HG02763 (cell line): ENCODE data around the gene ACTL7B.
A peak's percentile ranks its signal among the peaks of the same experiment; 100 is the strongest.
"Not testable (repeated sequence)": the region's sequence is repeated elsewhere in the genome, so short reads cannot be mapped to it uniquely, and the experiment has no call there.

Experiments
- ATAC-seq: cut with Tn5 transposase; IDR thresholded peaks from one replicate; pipeline ENCODE4 v1.9.1; 2021; ENCODE audit warnings: mild to moderate bottlenecking, moderate library complexity; ENCODE audit not compliant: unreplicated experiment

Gene ACTL7B, protein sequence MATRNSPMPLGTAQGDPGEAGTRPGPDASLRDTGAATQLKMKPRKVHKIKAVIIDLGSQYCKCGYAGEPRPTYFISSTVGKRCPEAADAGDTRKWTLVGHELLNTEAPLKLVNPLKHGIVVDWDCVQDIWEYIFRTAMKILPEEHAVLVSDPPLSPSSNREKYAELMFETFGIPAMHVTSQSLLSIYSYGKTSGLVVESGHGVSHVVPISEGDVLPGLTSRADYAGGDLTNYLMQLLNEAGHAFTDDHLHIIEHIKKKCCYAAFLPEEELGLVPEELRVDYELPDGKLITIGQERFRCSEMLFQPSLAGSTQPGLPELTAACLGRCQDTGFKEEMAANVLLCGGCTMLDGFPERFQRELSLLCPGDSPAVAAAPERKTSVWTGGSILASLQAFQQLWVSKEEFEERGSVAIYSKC

DNA sequence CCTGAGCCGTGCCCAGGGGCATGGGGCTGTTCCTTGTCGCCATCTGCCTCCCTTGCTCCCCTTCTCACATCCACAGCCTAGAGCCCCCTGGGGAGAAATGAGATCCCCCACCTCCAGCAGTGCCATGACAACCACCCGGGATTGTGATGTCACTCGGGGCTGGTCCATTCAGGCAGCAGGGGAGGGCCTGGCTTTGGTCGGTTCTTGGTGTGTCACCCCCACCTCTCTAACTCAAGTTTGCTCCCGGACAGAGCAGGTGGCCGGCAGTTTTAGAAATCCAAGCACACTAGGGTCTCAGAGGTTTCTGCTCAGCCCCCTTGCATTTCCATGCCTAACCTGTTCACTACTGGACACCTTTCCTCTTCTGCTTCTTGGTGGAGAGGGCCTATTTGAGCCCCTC lies at the start of gene ACTL7B:
Gene ACTL7B (minus strand): TSS at position 99 of the 400 bp plus-strand sequence. CDS start 56 bp downstream, at position 43.
- no peak for ATAC-seq

DNA sequence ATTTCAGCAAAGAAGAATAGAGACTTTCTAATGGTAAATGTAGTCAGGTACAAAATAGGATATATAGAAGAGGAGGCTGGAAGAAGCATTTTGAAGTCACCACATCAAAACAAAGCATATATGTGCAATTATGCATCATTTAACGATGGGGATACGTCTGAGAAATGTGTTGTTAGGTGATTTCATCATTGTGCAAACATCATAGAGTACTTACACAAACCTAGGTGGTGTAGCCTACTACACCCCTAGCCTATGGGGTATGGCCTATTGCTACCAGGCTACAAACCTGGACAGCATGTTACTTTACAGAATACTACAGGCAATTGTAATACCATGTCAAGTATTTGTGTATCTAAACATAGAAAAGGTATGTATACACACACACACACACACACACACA lies 49.7 kb upstream of the ACTL7B start:
- no peak for ATAC-seq

DNA sequence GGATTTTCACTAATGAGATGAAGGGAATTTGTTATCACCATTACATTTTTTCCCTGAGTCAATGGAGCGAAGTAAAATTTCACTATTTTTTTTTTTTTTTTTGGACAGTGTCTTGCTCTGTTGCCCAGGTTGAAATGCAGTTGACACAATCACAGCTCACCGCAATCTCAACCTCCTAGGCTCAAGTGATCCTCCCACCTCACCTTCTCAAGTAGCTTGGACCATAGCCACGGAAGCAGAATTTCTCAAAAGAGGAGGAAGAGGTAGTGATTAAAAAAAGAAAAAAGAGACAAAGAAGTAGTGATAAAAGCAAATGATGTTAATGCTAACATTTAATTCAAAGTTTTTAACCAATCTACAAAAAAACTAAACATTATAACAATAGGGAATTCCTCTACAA lies 48.4 kb upstream of the ACTL7B start:
- no peak for ATAC-seq

DNA sequence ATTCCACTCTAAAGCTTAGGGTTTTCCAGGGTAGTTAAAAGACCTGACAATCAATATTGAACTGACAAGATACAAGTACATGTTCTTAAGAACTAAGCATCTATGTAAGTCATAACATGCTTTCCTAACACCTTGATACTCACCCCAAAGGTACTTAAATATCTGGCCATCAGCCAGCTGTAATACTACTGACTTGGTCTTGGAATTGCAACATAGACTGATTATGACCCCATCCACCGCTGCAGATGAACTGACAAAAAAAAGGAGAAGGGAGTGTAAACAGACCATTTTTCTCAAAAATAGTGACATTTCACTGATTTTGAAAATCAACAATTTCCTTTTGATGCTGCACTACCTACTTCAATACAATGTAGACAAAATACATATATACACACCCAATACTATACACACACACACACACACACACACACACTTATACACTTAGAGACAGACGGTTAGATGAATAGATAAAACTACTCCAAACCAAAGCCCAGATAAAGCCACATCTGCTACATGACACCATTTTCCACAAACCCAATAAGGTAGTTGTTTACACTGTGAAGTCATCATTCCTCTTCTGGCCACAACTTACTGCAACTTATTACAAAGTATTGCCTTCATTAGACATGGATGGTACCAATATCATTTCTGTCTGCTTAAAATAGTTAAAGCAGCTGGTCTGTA lies 47.8 kb upstream of the ACTL7B start:
- ATAC-seq: no peak

DNA sequence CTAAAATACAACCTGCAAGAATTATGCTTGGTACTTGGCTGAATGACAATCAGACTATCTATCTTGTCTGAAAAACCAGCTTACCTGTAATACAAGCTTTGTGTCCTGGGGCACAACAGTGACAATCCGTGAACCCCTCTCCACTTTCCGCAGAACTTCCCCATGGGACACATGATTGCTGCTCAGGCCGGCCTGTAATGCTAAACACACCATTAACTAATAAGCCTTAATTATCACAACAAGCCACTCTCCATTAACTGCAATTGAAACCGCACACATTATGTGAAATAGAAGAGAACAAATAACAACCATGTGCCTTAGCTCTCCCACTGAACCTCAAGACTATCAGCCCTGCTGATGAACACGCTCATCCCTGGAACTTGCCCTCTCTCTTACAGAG lies 44.4 kb upstream of the ACTL7B start:
- no peak for ATAC-seq

DNA sequence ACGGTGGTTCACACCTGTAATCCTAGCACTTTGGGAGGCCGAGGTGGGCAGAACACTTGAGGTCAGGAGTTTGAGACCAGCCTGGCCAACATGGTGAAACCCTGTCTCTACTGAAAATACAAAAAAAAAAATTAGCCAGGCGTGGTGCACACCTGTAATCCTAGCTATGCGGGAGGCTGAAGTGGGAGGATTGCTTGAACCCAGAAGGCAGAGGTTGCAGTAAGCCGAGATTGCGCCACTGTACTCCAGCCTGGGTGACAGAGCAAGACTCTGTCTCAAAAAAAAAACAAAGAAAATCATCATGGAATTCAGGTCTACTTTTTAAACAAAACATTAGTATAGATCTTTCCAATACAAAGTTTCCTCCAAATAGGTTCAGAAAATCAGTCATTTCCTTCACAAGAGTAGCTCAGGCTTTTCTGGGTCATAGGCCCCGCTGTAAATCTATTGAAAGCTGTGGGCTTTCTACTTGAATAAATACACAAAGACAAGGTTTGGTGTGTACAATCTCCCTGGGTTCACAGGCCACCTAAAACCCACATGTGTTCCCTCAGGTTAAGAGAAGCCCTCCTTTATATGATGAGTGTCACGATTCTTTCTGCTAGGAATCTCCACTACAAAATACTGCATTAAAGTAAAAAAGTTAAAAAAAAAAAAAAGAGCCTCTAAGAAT lies 43.4 kb upstream of the ACTL7B start:
- ATAC-seq: not testable (repeated sequence)

DNA sequence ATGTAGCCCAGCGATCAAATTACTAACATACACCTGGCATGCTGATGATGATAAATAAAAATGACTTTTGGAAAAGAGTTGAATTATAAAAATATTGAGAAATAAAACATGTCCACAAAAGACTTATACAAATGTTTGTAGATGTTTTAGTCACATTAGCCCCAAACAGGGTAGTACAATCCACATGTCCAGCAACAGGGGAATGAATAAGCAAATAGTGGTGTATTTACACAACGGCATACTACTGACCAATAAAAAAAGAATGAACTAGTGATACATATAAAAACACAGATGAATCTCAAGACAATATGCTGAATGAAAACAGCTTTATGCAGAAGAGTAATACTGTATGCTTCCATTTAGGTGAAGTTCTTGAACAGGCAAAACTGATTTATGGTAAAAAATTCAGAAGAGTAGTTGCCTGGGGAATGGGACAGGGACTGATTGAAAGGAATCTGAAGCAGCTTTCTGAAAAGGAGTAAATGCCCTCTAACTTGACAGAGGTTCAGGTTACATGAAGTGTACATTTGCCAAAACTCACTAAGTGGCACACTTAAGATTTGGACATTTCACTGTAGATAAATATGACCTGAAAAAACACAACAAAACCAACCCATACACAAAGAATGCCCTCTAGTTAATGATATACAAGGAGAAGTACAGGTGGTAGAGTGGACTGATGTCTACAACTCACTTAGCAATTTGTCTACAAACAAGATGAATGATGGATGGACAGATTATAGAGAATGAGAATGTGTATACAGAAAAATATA lies 41.7 kb upstream of the ACTL7B start:
- ATAC-seq: no peak

DNA sequence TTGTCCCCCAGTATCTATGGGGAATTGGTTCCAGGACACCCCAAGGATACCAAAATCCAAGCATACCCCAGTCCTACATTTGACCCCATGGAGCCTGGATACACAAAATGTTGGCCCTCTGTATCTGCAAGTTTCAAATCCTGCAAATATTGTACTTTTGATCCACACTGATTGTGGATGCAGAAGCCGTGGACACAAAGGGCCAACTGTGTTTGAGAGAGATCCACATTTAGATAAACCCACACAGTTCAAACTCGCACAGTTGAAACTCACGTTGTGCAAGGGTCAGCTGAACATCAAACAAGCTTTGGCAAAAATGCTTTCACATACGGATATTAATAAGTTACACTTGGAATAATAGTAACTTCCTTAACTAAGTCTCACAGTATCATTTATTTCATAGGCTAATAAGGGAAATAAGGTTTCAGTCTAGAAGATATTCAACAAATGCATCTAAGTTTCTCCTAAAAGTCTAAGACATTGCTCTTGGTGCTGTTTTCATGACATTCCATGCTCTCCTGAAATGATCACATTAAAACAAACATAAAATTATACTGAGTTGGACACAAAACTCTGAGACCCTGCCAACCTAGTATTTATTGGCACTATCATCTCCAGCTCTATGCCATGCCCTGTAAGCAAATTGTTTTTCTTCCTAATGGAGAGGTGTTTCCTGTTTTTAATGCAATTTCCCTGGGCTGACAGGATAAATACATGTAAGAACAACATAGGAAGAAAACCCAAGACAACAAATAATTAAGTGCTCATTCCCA lies 38.6 kb upstream of the ACTL7B start:
- no peak for ATAC-seq

DNA sequence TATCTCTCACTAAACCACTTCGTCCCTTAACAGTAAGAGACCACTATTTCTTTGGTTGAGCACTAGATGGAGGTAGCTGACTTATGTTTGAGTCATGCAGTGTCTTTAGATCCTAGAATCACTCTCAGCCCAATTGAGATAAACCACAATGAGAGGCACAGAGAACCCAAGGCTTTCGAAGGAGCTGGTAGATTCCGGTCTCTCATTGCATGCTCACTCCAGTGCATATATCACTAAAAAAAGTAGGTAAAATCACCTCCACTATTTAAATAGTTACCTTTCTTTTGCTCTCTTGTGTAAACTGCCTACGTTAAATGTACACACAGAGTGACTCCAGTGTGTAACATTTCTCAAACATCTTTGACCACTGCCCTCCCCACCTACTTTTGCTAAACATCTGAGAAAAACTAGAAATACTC lies 33.9 kb upstream of the ACTL7B start:
- ATAC-seq: no peak

DNA sequence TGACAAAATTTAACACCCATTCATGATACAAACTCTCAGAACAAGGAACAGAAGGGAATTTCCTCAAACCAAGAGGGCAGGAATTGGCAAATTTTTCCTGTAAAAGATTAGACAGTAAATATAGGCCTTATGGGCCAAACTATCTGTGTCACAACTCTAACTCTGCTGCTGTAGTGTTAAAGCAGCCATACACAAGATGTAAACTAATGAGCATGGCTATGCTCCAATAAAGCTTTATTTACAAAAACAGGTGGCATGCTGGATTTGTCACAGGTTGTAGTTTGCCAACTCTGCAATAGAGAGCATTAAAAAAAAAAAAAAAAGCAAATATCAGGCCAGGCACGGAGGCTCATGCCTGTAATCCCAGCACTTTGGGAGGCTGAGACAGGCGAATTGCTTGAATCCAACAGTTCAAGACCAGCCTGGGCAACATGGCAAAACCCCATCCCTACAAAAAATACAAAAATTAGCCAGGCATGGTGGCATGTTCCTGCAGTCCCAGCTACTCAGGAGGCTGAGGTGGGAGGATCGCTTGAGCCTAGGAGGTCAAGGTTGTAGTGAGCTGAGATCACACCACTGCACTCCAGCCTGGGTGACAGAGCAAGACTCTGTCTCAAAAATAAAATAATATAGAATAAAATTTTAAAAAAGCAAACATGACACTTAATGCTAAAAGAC lies 30.9 kb upstream of the ACTL7B start:
- not testable (repeated sequence) for ATAC-seq

DNA sequence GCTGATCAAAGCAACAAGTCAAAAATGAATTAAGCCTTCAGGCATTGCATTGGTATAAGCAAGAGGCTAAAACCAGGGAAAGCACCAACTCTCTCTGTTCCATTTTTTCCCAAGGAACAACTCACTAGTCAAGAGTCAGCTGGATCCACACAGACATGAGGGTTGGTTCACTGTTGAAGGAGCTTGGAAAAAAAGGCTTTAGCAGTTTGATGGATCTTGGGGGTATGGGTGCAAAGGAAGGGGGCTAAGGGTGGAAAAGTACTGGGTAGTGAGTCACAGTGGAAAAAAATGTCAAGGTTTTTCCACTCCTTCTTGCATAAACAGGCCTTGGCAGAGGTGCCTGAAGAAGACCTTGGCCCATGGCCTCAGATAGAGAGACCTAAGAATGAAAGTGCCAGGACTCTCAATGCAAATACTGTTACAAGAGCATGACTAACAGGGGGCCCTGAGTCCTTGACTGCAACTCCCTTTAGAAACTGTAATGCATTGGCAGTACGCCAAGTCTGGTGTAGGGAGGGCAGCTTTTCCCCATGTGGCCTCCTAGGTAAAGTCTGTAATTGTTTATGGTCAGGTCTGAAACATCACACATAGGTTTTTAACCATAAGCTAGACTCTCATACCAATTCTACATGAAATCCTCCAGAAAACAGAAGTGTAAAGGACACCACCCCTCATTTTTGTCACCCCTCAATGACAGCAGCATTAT lies 30.0 kb upstream of the ACTL7B start:
- peak; percentile 99 for ATAC-seq

DNA sequence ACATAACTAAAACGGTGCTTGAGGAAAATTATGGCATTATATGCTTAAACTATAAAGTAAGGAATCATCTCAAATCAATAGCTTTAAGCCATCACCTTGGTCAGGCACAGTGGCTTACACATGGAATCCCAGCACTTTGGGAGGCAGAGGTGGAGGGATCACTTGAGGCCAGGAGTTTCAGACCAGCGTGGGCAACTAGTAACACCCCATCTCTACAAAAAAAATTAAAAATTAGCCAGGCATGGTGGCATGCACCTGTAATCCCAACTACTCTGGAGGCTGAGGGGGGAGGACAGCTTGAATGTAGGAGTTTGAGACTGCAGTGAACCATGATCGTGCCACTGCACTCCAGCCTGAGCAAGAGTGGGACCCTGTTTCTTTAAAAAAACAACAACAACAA lies 28.9 kb upstream of the ACTL7B start:
- no peak for ATAC-seq

DNA sequence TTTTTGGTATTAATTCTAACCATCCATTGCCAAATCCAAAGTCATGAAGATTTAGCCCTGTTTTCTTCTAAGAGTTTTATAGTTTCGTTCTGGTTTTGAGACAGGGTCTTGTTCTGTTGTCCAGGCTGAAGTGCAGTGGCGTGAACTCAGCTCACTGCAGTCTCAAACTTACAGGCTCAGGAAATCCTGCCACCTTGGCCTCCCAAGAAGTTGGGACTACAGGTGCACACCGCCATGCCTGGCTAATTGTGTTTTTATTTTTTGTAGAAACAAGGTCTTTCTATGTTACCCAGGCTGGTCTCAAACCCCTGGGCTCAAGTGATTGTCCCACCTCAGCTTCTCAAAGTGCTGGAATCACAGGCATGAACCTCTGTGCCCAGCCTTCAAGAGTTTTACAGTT lies 27.3 kb upstream of the ACTL7B start:
- no peak for ATAC-seq

DNA sequence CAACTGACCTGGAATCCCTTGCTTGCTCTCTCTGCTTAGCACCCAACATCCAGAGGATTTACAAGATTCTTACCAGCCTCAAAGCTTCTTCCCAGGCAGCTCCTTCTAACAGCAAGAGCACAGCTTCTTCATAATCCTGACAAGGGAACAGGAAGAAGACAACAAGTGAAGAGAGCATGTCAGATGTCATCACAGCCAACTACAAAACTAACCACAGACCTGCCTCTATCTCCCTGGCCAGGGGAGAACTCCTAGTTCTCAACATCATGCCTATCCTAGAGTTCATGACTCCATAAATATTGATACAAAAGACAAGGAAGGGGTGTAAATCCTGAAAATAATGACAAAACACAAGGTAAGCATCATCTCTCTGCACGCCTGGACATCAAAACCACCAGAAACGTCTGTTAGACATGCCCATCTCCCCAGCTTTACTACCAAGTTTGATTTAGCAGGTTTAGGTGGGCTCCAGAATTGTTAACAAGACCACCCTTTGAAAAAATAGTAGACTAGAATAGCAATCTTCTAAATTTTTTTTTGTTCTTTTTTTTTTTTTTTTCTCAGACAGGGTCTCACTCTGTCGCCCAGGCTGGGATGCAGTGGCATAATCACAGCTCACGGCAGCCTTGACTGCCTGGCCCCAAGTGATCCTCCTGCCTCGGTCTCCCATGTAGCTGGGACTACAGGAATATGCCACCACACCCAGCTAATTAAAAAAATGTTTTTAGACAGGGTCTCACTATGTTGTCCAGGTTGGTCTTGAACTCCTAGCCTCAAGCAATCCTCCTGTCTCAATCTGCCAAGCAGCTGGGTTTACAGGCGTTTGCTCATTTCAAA lies 26.5 kb upstream of the ACTL7B start:
- no peak for ATAC-seq

DNA sequence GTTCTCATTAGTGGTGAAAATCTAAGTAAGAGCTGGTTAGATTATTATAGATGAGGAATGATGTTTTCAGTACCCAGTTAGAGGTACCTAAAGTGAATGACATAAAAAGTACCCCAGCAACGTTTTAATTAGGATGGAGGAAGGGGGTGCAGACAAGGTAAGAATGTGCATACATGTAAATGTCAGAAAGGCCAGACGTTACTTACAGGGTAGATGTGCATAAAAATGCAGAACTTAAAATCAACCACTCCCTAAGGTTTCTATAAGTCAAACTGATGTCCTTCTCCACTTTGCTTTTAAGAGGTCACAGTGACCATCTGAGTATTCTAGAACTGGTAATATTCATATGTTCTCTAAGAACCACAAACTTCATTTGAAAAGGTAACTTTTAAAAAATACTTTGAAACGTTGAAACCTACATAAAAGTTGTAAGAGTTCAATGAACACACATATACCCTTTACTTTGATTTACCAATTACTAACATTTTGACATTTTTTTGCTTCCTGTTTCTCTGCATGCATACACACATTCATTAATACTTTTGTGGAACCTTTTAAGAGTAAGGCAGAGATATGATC lies 25.0 kb upstream of the ACTL7B start:
- no peak for ATAC-seq

DNA sequence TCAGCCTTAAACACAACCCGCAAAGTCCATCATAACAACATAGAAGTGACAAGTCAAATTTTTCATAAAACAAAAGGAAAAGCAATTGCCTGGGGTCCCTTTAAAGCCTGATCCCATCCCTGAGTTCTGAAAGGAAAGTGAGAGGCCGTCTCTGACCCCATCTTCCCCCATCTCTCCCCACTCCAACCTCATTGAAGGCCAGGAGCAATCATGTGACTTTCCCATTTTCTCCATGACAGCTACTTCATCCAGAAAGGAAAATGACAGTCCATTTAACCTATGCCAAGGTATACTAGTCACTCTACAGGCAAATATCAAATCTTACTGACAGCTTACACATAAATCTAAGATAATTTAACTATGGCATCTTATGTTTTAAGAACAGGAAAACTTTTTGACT lies 21.7 kb upstream of the ACTL7B start:
- no peak for ATAC-seq

DNA sequence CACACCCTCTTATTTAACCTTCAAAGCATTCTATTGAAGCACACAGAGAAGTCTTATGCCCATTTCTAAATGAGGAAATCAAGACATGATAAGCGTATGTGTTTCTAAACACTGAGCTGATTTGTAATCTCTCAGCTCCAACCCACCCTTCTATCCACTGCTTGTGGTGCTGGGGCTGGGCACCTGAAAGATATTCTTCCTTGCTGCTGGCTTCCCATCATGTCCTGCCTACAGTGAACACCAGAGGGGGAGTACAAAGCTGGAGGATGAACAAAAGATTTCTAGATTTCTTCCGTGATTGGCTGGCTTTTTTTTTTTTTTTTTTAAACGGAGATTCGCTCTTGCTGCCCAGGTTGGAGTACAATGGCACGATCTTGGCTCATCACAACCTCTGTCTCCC lies 20.6 kb upstream of the ACTL7B start:
- ATAC-seq: no peak
